Duodenal mucosa (tissue), 2 donors: ENCODE results near the gene GULP1.
A peak's percentile ranks its signal among the peaks of the same experiment; 100 is the strongest.
"Not testable (repeated sequence)": the region's sequence is repeated elsewhere in the genome, so short reads cannot be mapped to it uniquely, and the experiment has no call there.

Source experiments
- H3K27ac ChIP-seq: one replicate; pipeline ENCODE4 v1.7.0; 2013; ENCODE audit warnings: low read depth, low read length
- H3K27me3 ChIP-seq, 2 donors: one replicate each; pipeline ENCODE4 v1.7.0; 2013; ENCODE audit warnings: low read length in 2 of 2, control low read depth in 1 of 2; ENCODE audit not compliant: insufficient read depth in 2 of 2, control insufficient read depth in 1 of 2
- H3K36me3 ChIP-seq, 2 donors: one replicate each; pipeline ENCODE4 v1.7.0; 2013; ENCODE audit warnings: low read length in 2 of 2, control low read depth in 1 of 2; ENCODE audit not compliant: insufficient read depth in 2 of 2, control insufficient read depth in 1 of 2
- H3K4me1 ChIP-seq, 2 donors: one replicate each; pipeline ENCODE4 v1.7.0; 2013; ENCODE audit warnings: low read length in 2 of 2, control low read depth in 1 of 2; ENCODE audit not compliant: insufficient read depth in 2 of 2, control insufficient read depth in 1 of 2
- H3K4me3 ChIP-seq, 2 donors: one replicate each; pipeline ENCODE4 v1.7.0; 2013; ENCODE audit warnings: low read length in 2 of 2, low read depth in 1 of 2
- H3K9ac ChIP-seq, 2 donors: one replicate each; pipeline ENCODE4 v1.7.0; 2013; ENCODE audit warnings: low read length in 2 of 2, low read depth in 1 of 2
- H3K9me3 ChIP-seq, 2 donors: one replicate each; pipeline ENCODE4 v1.7.0; 2013; ENCODE audit warnings: low read length in 2 of 2, control low read depth in 1 of 2; ENCODE audit not compliant: control insufficient read depth in 1 of 2

GULP1 gene

DNA sequence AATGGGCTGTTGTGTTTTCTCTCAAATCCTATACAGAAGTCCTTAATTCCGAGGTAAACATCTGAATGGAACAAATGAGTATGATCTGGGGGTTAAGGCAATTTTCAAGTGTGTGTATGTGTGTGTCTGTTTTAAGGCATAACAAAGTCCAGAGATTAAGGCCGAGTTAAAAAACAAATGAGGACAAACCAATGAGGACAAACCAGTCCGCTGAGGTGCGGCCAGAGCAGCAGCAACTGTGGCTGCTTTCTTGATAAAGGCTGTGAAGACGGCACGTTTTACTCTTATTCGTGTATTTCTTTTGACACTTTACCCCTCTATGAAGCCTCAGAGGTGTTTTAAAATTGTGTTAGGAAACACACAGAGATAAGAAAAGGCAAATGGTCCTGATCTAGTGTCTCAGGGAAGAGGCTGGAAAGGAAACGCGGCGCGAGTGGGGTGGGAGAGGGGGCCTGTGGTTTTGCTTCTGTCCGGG lies 495 bp upstream of the GULP1 start:
- no peaks in the 10 kb centered on the region for H3K36me3 ChIP-seq
- peak overlapping the region; percentile 84 to 95 for H3K9ac ChIP-seq
- no peaks in the 10 kb centered on the region for H3K27me3 ChIP-seq
- H3K9me3 ChIP-seq = no peaks in the 10 kb centered on the region
- H3K4me1 ChIP-seq = peaks cover 14 to 23% of the 10 kb centered on the region in 2 donors
- H3K27ac ChIP-seq = peak overlapping the region; percentile 94
- peak overlapping the region; percentile 68 to 91 for H3K4me3 ChIP-seq

DNA sequence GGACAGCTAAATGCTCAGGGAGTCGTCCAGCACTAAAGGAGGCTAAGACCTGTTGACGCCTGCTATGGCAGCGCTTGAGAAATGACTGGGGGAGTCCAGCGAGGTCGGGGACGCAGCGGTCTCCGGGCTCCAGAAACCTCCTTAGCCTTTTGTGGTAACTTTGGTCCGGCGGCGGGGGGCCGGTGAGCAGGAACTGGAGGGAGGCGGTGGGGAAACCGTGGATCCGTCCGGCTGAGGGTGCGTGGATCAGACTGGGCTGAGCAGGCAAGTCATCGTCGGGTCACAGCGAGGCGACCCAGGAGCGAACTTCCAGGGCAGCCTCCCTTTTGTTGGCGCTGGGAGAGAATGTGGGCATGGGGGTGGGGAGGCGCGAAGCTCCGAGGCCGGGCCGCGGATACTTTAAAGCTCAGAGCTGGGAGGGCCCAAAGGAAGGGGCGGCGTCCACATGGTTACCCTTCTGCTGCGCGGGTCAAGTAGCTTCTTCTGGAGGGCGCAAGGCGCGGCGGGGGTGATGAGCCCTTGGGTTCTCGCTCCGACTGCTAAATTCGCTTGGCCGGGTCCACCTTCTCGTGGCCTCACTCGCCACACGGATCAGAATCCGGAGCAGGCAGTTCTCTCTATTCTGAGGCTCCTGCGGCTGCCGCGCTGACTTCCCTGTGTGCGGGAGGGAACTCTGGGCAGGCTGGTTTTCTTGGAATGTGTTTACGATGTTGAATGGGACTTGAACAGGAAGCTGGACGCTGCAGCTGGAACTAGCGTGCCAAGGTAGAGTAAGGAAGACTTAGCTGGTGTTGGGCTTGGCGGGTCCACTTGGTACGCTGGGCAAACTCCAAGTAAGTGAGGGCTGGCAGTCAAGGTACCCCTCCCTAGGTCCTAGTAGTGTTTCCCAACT lies 920 bp downstream of the GULP1 start:
- no peaks in the 10 kb centered on the region for H3K36me3 ChIP-seq
- H3K4me3 ChIP-seq = peak overlapping the region; percentile 68 to 91
- H3K27ac ChIP-seq = peak overlapping the region; percentile 94
- H3K27me3 ChIP-seq = no peaks in the 10 kb centered on the region
- peaks cover 14 to 24% of the 10 kb centered on the region in 2 donors for H3K4me1 ChIP-seq
- H3K9ac ChIP-seq = peak overlapping the region; percentile 84 to 95
- no peaks in the 10 kb centered on the region for H3K9me3 ChIP-seq

DNA sequence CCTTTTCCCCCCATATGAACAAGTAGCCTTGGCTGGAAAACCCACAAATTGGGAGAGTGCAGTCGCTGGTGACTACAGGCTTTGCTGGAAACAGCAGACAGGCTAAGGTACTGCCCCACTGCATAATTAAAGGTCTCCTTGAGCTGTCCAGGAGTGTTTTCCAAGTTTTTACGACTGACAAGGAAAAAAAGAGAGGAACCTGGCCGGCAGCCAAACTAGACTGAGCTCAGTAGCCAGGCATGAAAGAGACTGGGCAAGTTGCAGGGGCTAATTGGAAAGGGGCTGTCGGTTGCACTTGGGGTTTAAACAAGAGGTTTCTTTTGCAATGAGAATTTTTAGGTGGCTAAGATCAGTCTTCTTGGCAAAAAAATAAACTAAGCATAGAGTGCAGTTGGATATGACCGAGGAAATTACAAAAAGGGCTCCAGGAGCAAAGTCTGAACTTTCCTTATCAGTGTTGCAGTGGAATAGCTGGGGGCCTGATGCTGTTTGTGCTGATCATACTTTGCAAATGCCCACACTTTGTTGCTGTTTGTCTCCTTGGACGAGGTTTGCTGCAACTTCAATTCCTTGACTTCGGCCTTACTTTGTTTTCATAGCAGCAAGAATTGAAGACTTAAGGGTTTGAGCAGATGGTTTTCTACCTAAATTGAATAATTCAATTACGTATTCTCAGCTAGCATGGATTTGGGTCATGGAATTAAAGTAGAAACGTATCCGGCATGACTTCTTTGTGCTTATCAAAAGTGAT lies 2.1 kb downstream of the GULP1 start:
- peak overlapping the region; percentile 68 to 91 for H3K4me3 ChIP-seq
- H3K9me3 ChIP-seq = peaks cover 0 to 5% of the 10 kb centered on the region in 2 donors
- H3K4me1 ChIP-seq = peaks cover 14 to 24% of the 10 kb centered on the region in 2 donors
- H3K27ac ChIP-seq = peak overlapping the region; percentile 55
- H3K36me3 ChIP-seq = no peaks in the 10 kb centered on the region
- no peaks in the 10 kb centered on the region for H3K27me3 ChIP-seq
- H3K9ac ChIP-seq = peak overlapping the region; percentile 84 to 95

DNA sequence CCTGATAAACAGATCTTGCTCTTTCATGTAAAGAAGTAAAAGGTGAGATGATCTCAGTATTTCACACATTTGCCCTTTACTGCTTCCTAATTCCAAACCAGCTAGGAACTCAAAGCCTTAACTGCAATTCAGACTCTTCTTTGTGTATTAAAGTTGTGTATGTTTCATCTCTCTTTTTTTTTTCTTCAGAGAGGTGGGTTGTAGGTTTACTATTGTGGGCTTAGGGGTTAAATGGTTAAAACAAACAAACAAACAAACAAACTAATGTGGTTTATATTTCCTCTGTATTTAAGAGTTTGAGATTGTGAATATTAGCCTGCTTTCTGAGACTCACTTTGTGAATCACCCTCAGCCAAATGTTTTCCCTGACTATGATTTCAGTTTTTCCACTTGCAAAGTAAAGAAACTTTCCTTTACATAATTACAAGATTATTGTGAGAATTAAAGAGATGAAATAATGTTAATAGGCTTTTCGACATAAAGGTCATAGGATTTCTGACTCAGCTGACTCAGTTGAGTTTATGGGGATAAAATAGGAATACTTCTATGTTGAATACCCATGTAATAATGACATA lies 2.8 kb downstream of the GULP1 start:
- peaks cover 0 to 6% of the 10 kb centered on the region in 2 donors for H3K9me3 ChIP-seq
- H3K27me3 ChIP-seq = no peaks in the 10 kb centered on the region
- no peaks in the 10 kb centered on the region for H3K36me3 ChIP-seq
- peak overlapping the region; percentile 84 to 95 for H3K9ac ChIP-seq
- peaks cover 14 to 24% of the 10 kb centered on the region in 2 donors for H3K4me1 ChIP-seq
- H3K4me3 ChIP-seq = peak overlapping the region; percentile 68 to 91
- H3K27ac ChIP-seq = peak overlapping the region; percentile 55

DNA sequence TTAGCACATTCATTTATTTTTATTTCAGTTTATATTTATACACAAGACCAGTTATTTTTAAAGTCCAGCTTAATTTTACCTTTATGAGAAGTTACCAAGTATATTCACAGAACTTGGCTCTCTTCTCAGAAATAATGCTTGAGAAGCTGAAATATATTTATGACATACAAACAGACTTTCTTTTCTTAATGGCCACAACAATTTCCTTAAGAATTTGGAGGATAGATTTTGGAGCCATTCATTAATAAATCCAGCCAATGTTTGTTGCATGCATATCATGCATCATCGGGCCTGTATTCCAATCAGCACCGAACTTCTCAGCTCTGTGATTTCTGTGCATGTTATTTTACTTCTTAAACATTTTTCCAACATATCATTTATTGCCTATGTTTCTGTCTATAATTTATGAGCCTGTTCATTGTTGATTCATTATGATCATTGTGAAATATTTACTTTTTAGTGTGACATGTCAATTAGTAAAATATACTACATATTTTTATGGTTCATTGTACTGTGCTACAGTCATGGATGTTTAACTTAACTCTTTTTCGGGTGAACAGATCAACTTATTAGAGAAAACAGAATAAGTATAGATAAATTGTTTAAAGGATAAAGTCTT lies 3.5 kb downstream of the GULP1 start:
- H3K27ac ChIP-seq = no peak overlapping the region
- H3K4me3 ChIP-seq = peak overlapping the region in 1 of 2 donors; percentile 21

DNA sequence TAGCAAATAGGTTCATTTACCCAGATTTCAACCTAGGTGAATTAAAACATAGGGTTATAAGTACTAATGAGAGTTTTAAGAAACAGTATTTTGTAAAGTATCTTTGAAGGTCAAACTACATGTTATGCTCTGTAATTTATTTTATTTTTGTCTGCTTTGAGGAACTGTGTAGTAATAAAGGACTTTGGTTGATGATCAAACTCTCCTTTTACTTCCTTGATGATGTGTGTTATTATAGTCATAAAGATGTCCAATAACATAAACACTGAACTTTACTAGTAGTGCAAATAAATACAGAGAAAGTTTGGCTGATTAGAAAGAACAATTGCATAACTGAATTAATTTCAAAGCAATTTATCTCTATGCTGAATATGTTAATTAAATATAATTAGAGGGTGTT lies 6.3 kb downstream of the GULP1 start:
- H3K9ac ChIP-seq = no peak overlapping the region
- H3K36me3 ChIP-seq = no peaks in the 10 kb centered on the region
- H3K27me3 ChIP-seq = no peaks in the 10 kb centered on the region
- H3K27ac ChIP-seq = no peak overlapping the region
- H3K4me1 ChIP-seq = peaks cover 11 to 19% of the 10 kb centered on the region in 2 donors
- H3K9me3 ChIP-seq = peaks cover 0 to 6% of the 10 kb centered on the region in 2 donors
- no peak overlapping the region for H3K4me3 ChIP-seq

More for the DNA sequence above, 3.5 kb downstream of the GULP1 start:
- no peaks in the 10 kb centered on the region for H3K36me3 ChIP-seq
- no peaks in the 10 kb centered on the region for H3K27me3 ChIP-seq
- H3K4me1 ChIP-seq = peaks cover 14 to 24% of the 10 kb centered on the region in 2 donors
- peaks cover 0 to 6% of the 10 kb centered on the region in 2 donors for H3K9me3 ChIP-seq
- H3K9ac ChIP-seq = no peak overlapping the region

DNA sequence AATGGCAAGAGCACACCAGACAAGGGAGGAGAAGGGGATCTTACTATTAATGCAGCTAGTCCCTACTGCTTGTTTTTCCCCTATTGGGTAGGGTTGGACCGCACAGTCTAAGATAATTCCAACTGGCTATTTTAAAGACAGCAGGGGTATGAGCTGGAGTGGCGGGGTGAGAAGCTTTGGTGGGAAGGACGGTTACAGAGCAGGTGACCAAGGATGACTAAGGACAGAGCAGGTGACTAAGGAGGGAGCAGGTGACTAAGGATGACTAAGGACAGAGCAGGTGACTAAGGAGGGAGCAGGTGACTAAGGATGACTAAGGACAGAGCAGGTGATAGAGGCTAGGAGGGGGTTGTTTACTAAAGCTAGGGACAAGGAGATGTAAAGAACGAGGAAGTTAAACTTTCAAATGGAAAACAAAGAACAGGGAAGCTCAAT lies 7.3 kb downstream of the GULP1 start:
- Histone ChIP-seq H3K4me1 (peaks cover 11 to 19% of the 10 kb centered on the region in 2 donors), H3K4me3 (peak overlapping the region in 1 of 2 donors; percentile 10)
- not testable (repeated sequence) for H3K27me3 ChIP-seq, H3K9me3 ChIP-seq, H3K36me3 ChIP-seq, H3K27ac ChIP-seq, H3K9ac ChIP-seq

DNA sequence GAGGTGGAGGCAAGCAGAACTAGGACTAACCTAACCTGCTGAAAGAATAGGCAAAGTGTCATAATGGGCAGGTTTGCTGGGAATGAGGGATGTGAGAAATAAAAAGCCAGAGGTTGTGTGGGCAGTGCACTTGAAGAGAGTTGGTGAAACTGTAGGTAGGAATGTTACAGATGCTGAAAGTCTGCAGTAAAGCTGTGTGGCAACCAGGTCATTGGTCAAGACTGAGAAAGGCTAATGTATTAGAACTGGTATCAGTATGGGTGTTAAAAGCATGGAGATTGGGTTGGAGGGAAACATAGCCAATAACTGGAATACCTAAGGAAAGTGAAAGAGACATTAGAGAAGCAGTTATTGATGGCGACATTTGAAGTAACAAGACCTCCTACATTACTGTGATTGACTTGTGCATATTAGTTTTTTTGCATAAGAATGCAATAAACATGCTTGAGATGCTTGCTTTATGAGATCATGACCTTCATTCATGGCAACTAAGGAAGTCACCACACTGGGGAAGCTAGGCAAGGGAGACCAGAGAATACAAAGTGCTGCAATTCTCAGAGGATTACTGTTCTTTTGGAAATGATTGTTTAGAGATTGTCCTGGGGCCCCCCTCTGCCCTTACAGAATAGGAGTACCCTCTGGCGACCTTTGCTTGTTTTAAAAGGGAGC lies 11.8 kb downstream of the GULP1 start:
- no peaks in the 10 kb centered on the region for H3K4me1 ChIP-seq
- H3K4me3 ChIP-seq = no peak overlapping the region
- H3K36me3 ChIP-seq = no peaks in the 10 kb centered on the region
- H3K9me3 ChIP-seq = peaks cover 0 to 3% of the 10 kb centered on the region in 2 donors
- H3K27me3 ChIP-seq = no peaks in the 10 kb centered on the region
- H3K9ac ChIP-seq = no peak overlapping the region
- H3K27ac ChIP-seq = no peak overlapping the region

DNA sequence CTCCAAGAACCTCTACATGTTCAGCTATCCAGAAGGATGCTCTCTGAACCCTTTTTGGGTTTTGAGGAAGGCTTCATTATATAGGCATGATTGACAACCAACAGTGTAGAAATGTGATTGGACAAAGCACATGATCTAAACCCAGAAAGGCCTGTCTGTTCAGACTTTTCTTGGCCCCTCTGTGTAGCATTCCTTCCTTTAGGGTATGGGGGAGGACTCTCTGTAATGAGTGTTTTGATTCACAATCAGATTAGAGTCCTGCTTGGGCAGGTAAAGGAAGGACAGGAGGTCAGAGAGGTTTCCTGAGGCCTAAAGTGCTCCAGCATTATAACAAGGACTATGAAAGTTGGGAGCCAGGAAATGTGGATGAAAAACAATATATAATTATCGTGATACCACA lies 13.6 kb downstream of the GULP1 start:
- Histone ChIP-seq H3K36me3 (no peaks in the 10 kb centered on the region), H3K27me3 (no peaks in the 10 kb centered on the region), H3K9me3 (no peaks in the 10 kb centered on the region), H3K4me1 (no peaks in the 10 kb centered on the region), H3K9ac (no peak overlapping the region), H3K27ac (no peak overlapping the region), H3K4me3 (no peak overlapping the region)
